Right lobe of liver (tissue), 6 donors: Measurements from ENCODE around the gene CDH12. TPM values are rescaled to one million over a fixed set of nuclear protein-coding genes. Genes with fewer than 3 reads are reported as not detected.
"Not testable (repeated sequence)": the region's sequence is repeated elsewhere in the genome, so short reads cannot be mapped to it uniquely, and the experiment has no call there.

Source experiments
- ATAC-seq, 4 donors: fragments of 200-7000 bp; cut with Tn5 transposase; one replicate each; pipeline ENCODE4 v1.9.1; 2020; ENCODE audit warnings: mild to moderate bottlenecking in 4 of 4, moderate library complexity in 4 of 4
- DNase-seq, 3 donors: peaks; one replicate each; pipeline ENCODE4 v3.0.0-alpha.2; 2020
- H3K27ac ChIP-seq, 3 donors: fragments of 200-600 bp; one replicate each; pipeline ENCODE4 v1.8.0; 2022
- H3K27me3 ChIP-seq, 2 donors: fragments of 200-600 bp; one replicate each; pipeline ENCODE4 v1.8.0; 2022
- H3K36me3 ChIP-seq, 4 donors: fragments of 200-600 bp; sonication (generic) in 1 of 4; one replicate each; pipeline versions ENCODE4 v1.5.1 to v1.8.0; 2017 to 2022; ENCODE audit warnings: control low read depth in 1 of 4
- H3K4me1 ChIP-seq, 4 donors: fragments of 200-600 bp; sonication (generic) in 1 of 4; one replicate each; pipeline versions ENCODE4 v1.5.1 to v1.8.0; 2017 to 2022; ENCODE audit warnings: control low read depth in 1 of 4
- H3K4me3 ChIP-seq, 3 donors: fragments of 200-600 bp; one replicate each; pipeline ENCODE4 v1.8.0; 2022
- H3K9me3 ChIP-seq, 4 donors: fragments of 200-600 bp; sonication (generic) in 1 of 4; one replicate each; pipeline versions ENCODE4 v1.5.1 to v1.8.0; 2017 to 2022; ENCODE audit warnings: control low read depth in 1 of 4
- POLR2A ChIP-seq: fragments of 450-650 bp; IDR thresholded peaks from one replicate; pipeline ENCODE4 v1.6.1; 2017; ENCODE audit warnings: antibody characterized with exemption, mild to moderate bottlenecking
- WGBS: methylation state at CpG from one replicate; pipeline ENCODE4 v1.1.6; 2018; ENCODE audit warnings: low coverage, low lambda C conversion rate; ENCODE audit not compliant: insufficient coverage; ENCODE audit errors: missing lambda C conversion rate; 5-methylcytosine and 5-hydroxymethylcytosine counted together
- intact Hi-C, 2 donors: fragments of 100-400 bp; cut with DNase I; formaldehyde crosslinking; loops; one replicate each; pipeline versions ENCODE4 v1.11.2 to v1.14.1; 2022
- total RNA-seq, 6 experiments: library from RNA; depleted of rRNA in 2 of 6; stranded (reverse); fragments of >200 nt in 2 of 6; fragmentation: NEBNext Ultra II Directional in 3 of 6; extraction: Animal tissue kit (Norgen Biotek cat#: 25700) in 3 of 6; gene quantifications; one replicate each; pipeline versions ENCODE4 v1.1.0 to v1.2.4, GENCODE V29; 2016 to 2023
- TF ChIP-seq, protein P1 (sequence below), 4 donors: fragments of 200-600 bp in 3 of 4; fragments of 450-650 bp in 1 of 4; IDR thresholded peaks; one replicate each; pipeline versions ENCODE4 v1.5.1 to v1.8.0; 2016 to 2022; ENCODE audit warnings: antibody characterized with exemption in 4 of 4, mild to moderate bottlenecking in 2 of 4
- donor health status: DM: no; HTN: yes; CAD: no.
- donor health status: DM: no; HTN: no; CAD: no.
- donor health status: DM: no; HTN: no; CAD: no.
- donor health status: DM: no; HTN: yes; CAD: no.
- donor health status: DM: no; HTN: yes; CAD: no.

CDH12 gene
- total RNA-seq, 6 experiments from 2014 or later, result 0.42 to 1.0 (median 0.77) TPM; not detected in 3

- Histone ChIP-seq H3K36me3 (no peaks in the 10 kb centered on the region), H3K9me3 (no peaks in the 10 kb centered on the region), H3K27ac (no peak overlapping the region), H3K4me3 (no peak overlapping the region), H3K4me1 (no peaks in the 10 kb centered on the region), H3K27me3 (no peaks in the 10 kb centered on the region)
- no peak for DNase-seq
- no peak for ATAC-seq
- 33% methylated on average over 1 of the region's 1 CpG for WGBS
- intact Hi-C loops, result no loop called here
- TF ChIP-seq POLR2A, result no peak
- TF ChIP-seq, protein P1, sequence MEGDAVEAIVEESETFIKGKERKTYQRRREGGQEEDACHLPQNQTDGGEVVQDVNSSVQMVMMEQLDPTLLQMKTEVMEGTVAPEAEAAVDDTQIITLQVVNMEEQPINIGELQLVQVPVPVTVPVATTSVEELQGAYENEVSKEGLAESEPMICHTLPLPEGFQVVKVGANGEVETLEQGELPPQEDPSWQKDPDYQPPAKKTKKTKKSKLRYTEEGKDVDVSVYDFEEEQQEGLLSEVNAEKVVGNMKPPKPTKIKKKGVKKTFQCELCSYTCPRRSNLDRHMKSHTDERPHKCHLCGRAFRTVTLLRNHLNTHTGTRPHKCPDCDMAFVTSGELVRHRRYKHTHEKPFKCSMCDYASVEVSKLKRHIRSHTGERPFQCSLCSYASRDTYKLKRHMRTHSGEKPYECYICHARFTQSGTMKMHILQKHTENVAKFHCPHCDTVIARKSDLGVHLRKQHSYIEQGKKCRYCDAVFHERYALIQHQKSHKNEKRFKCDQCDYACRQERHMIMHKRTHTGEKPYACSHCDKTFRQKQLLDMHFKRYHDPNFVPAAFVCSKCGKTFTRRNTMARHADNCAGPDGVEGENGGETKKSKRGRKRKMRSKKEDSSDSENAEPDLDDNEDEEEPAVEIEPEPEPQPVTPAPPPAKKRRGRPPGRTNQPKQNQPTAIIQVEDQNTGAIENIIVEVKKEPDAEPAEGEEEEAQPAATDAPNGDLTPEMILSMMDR (IDR thresholded peaks at IDR 0.05), result no peak
Observed at GRCh38 chr5:22329683-22330082, 523.5 kb downstream of the CDH12 start.

DNA sequence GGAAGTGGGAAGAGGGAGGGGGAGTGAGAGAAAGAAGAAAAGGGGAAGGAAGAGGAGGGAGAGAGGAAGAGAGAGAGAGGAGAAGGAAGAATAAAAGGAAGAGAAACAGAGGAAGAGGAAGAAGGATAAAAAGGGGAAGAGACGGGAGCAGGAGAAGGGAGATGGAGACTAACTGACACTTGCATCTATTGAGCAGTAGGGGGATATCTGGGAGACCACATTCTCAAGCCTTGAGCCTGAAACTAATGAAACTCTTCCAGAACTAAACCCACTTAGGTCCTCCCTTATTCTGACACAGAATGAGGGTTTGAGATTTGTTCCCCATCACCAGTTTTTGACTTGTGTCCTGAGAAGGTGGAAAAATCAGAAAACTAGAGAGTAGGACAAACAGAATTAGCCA, 533.3 kb downstream of the CDH12 start:
- Histone ChIP-seq H3K27ac (no peak overlapping the region), H3K4me1 (no peaks in the 10 kb centered on the region), H3K27me3 (no peaks in the 10 kb centered on the region), H3K36me3 (no peaks in the 10 kb centered on the region), H3K4me3 (no peak overlapping the region), H3K9me3 (no peaks in the 10 kb centered on the region)
- ATAC-seq (no peak), DNase-seq (no peak)
- intact Hi-C loops, result no loop called here
- 15% methylated on average over 1 of the region's 1 CpG for WGBS
- TF ChIP-seq, protein P1 (IDR thresholded peaks at IDR 0.05), result no peak
- no peak for TF ChIP-seq POLR2A

- H3K27me3 ChIP-seq, result no peaks in the 10 kb centered on the region
Observed at GRCh38 chr5:22316294-22316693, 536.9 kb downstream of the CDH12 start.

DNA sequence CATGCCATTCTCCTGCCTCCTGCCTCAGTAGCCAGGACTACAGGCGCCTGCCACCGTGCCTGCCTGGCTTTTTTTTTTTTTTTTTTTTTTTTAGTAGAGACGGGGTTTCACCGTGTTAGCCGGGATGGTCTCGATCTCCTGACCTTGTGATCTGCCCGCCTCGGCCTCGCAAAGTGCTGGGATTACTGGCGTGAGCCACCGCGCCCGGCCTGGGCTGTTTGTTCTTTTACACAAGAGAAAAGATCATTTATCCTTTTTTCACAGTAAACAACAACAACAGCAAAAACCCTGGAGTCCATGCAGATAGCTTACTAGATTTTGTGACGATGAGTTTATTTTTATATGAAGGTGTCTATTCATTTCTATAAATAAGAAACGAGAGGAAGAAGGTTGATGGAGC, 538.1 kb downstream of the CDH12 start:
- H3K4me3 ChIP-seq, ATAC-seq, H3K27ac ChIP-seq, DNase-seq, intact Hi-C loops, H3K27me3 ChIP-seq, H3K36me3 ChIP-seq, H3K4me1 ChIP-seq, H3K9me3 ChIP-seq: not testable (repeated sequence)
- WGBS, result 74% methylated on average over 12 of the region's 15 CpGs

More at GRCh38 chr5:22316294-22316693, 536.9 kb downstream of the CDH12 start:
- Histone ChIP-seq H3K27ac (no peak overlapping the region), H3K4me1 (no peaks in the 10 kb centered on the region), H3K4me3 (no peak overlapping the region), H3K9me3 (no peaks in the 10 kb centered on the region), H3K36me3 (no peaks in the 10 kb centered on the region)
- intact Hi-C loops, result no loop called here
- ATAC-seq (no peak), DNase-seq (no peak)
- no peak for TF ChIP-seq POLR2A
- TF ChIP-seq, protein P1 (IDR thresholded peaks at IDR 0.05), result no peak

DNA sequence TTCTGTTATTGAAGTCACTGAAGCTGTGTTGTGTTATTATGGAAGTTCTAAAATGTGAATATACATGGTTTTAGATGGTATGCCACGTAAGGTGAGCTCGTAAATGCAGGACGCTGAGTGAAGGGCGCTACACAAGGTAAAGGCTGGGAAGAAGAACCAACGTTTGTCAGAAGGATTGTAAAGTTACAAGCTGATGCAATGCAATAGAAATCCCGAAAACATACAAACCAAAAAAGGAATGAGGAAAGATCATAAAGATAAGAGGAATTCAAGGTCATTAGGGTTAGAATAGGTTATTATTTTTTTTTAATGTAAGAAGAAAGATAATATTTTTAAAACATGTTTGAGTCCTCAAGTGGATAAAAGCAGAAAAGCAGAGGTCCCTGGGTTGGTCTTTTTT, 538.6 kb downstream of the CDH12 start:
- TF ChIP-seq POLR2A, result no peak
- TF ChIP-seq, protein P1 (IDR thresholded peaks at IDR 0.05), result no peak
- no peak overlapping the region for H3K27ac ChIP-seq
- H3K9me3 ChIP-seq, result no peaks in the 10 kb centered on the region
- ATAC-seq, result no peak
- 44% methylated on average over 6 of the region's 6 CpGs for WGBS
- no peaks in the 10 kb centered on the region for H3K27me3 ChIP-seq
- no peak for DNase-seq
- intact Hi-C loops, result no loop called here
- H3K4me1 ChIP-seq, result no peaks in the 10 kb centered on the region
- H3K4me3 ChIP-seq, result no peak overlapping the region
- no peaks in the 10 kb centered on the region for H3K36me3 ChIP-seq
